Caco-2 (cell line): ENCODE measurements around the gene PPP1R7. TPM values are rescaled to one million over a fixed set of nuclear protein-coding genes. Genes with fewer than 3 reads are reported as not detected.

ENCODE experiments used
- BruUV-seq: library from RNA; stranded (reverse); fragments of 400-500 nt; replicated peaks from 2 replicates; lab custom pipeline; 2021; lab: Mats Ljungman, UMichigan
- CTCF ChIA-PET: fragments of 300-600 bp; sonication (Branson Sonifier 250); formaldehyde crosslinking; loops from one replicate; lab custom pipeline; 2022; ENCODE audit warnings: antibody characterized with exemption; lab: Charles Lee
- POLR2A ChIA-PET: fragments of 300-600 bp; sonication (Branson Sonifier 250); formaldehyde crosslinking; loops from one replicate; lab custom pipeline; 2022; ENCODE audit warnings: antibody characterized with exemption; lab: Charles Lee
- DNase-seq, 2 experiments: peaks; one replicate each; pipeline versions ENCODE4 v3.0.0 to v3.0.0-alpha.2; 2020 to 2022
- H3K27me3 ChIP-seq: replicated peaks from 2 replicates; pipeline ENCODE4 v1.6.0; 2011; ENCODE audit warnings: low read length; ENCODE audit not compliant: control insufficient read depth, insufficient read depth
- H3K36me3 ChIP-seq: 2 replicates; pipeline ENCODE4 v1.5.1; 2011; ENCODE audit warnings: low read length; ENCODE audit not compliant: control insufficient read depth, insufficient read depth
- H3K4me1 ChIP-seq: fragments of 250-450 bp; sonication (Bioruptor Pico); 2 replicates; pipeline ENCODE4 v1.5.1; 2020; ENCODE audit warnings: mild to moderate bottlenecking
- H3K4me3 ChIP-seq: 2 replicates; pipeline ENCODE4 v1.5.1; 2011; ENCODE audit warnings: low read depth, mild to moderate bottlenecking, control low read depth, low read length
- H3K9me3 ChIP-seq: fragments of 250-450 bp; sonication (Bioruptor Pico); 2 replicates; pipeline ENCODE4 v1.5.1; 2020; ENCODE audit warnings: mild to moderate bottlenecking, moderate library complexity
- H3K27ac Mint-ChIP-seq: one replicate; pipeline ENCODE4 v1.8.0; 2022; ENCODE audit warnings: mixed read lengths; ENCODE audit not compliant: unreplicated experiment
- H3K27me3 Mint-ChIP-seq: one replicate; pipeline ENCODE4 v1.8.0; 2022; ENCODE audit warnings: mixed read lengths; ENCODE audit not compliant: insufficient read depth, unreplicated experiment
- H3K36me3 Mint-ChIP-seq: one replicate; pipeline ENCODE4 v1.8.0; 2022; ENCODE audit warnings: mild to moderate bottlenecking, mixed read lengths; ENCODE audit not compliant: insufficient read depth, unreplicated experiment
- H3K4me1 Mint-ChIP-seq: one replicate; pipeline ENCODE4 v1.8.0; 2022; ENCODE audit warnings: low read depth, mixed read lengths; ENCODE audit not compliant: unreplicated experiment
- H3K4me3 Mint-ChIP-seq: one replicate; pipeline ENCODE4 v1.8.0; 2022; ENCODE audit warnings: mild to moderate bottlenecking, moderate library complexity, mixed read lengths; ENCODE audit not compliant: unreplicated experiment
- H3K9me3 Mint-ChIP-seq: one replicate; pipeline ENCODE4 v1.8.0; 2022; ENCODE audit warnings: mixed read lengths; ENCODE audit not compliant: unreplicated experiment
- CTCF ChIP-seq, 2 experiments: fragments of 200-600 bp in 1 of 2; IDR thresholded peaks; 1 replicate in 1 of 2; 2 replicates in 1 of 2; pipeline versions ENCODE4 v1.5.1 to v1.8.0; 2011 to 2022; ENCODE audit warnings: antibody characterized with exemption in 1 of 2, control low read depth in 1 of 2, inconsistent platforms in 1 of 2, low read depth in 1 of 2, low read length in 1 of 2, mild to moderate bottlenecking in 1 of 2, moderate library complexity in 1 of 2; ENCODE audit not compliant: insufficient read depth in 1 of 2, severe bottlenecking in 1 of 2, unreplicated experiment in 1 of 2
- intact Hi-C: fragments of 100-400 bp; cut with micrococcal nuclease; formaldehyde crosslinking; loops from one replicate; pipeline ENCODE4 v1.10.0; 2022; ENCODE audit not compliant: unreplicated experiment
- total RNA-seq: library from RNA; stranded (reverse); gene quantifications from 2 replicates; pipeline ENCODE4 v1.2.3, GENCODE V29; 2022

Gene PPP1R7
- total RNA-seq, 1 experiment from 2014 or later, result 32.5 TPM

- peak overlapping the region; percentile 84 for H3K4me3 Mint-ChIP-seq
- H3K9me3 ChIP-seq, result no peaks in the 10 kb centered on the region
- POLR2A ChIA-PET, result interaction anchor here (0.5 to 1.0 kb wide), 4 partner anchors 47 to 548 kb away, joined by 3 to 5 read pairs (median 3); partner anchors contain the start of gene MTERF4
- H3K4me1 ChIP-seq, result 0 out of 2 replicates have a peak, but pooled peaks cover 3% of the 10 kb centered on the region
- no peaks in the 10 kb centered on the region for H3K27me3 ChIP-seq
- no peaks in the 10 kb centered on the region for H3K27me3 Mint-ChIP-seq
- BruUV-seq, result no TSS peak
- TF ChIP-seq CTCF (IDR thresholded peaks at IDR 0.05; ENCODE audit: insufficient read depth in 1 of 2, low read depth in 1 of 2, low read length in 1 of 2, severe bottlenecking in 1 of 2, unreplicated experiment in 1 of 2), result no peak
- no peak for DNase-seq
- peaks cover 16% of the 10 kb centered on the region for H3K4me1 Mint-ChIP-seq
- H3K36me3 Mint-ChIP-seq, result peaks cover 8% of the 10 kb centered on the region
- H3K9me3 Mint-ChIP-seq, result no peaks in the 10 kb centered on the region
- no peaks in the 10 kb centered on the region for H3K36me3 ChIP-seq
- CTCF ChIA-PET, result interaction anchor here (0.9 kb wide), 1 partner anchor 247 kb away, joined by 3 read pairs; no protein-coding TSS in a partner anchor
- H3K27ac Mint-ChIP-seq, result peak overlapping the region; percentile 87
- intact Hi-C loops, result loop anchor here (5.0 kb wide), 1 partner anchor 68 kb away; no protein-coding TSS in a partner anchor
- H3K4me3 ChIP-seq, result peak overlapping the region; percentile 53
Observed at GRCh38 chr2:241149675-241149924, 667 bp upstream of the PPP1R7 start.

GRCh38 chr2:241150660-241151530, 628 bp downstream of the PPP1R7 start:
- H3K4me3 Mint-ChIP-seq, result peak overlapping the region; percentile 84
- TF ChIP-seq CTCF (IDR thresholded peaks at IDR 0.05; ENCODE audit: insufficient read depth in 1 of 2, low read depth in 1 of 2, low read length in 1 of 2, severe bottlenecking in 1 of 2, unreplicated experiment in 1 of 2), result no peak
- Histone ChIP-seq H3K4me1 (0 out of 2 replicates have a peak, but pooled peaks cover 3% of the 10 kb centered on the region), H3K27me3 (no peaks in the 10 kb centered on the region), H3K36me3 (no peaks in the 10 kb centered on the region), H3K9me3 (no peaks in the 10 kb centered on the region), H3K4me3 (peak overlapping the region; percentile 53)
- ChIA-PET CTCF (no interaction called here), POLR2A (interaction anchor here (0.6 to 0.7 kb wide), 2 partner anchors 24 to 161 kb away, joined by 3 to 7 read pairs; no protein-coding TSS in a partner anchor)
- DNase-seq, result no peak
- intact Hi-C loops, result no loop called here
- H3K36me3 Mint-ChIP-seq, result peaks cover 8% of the 10 kb centered on the region
- H3K27me3 Mint-ChIP-seq, result no peaks in the 10 kb centered on the region
- peak overlapping the region; percentile 87 for H3K27ac Mint-ChIP-seq
- H3K9me3 Mint-ChIP-seq, result no peaks in the 10 kb centered on the region
- TSS peak; percentile 26 for BruUV-seq
- peaks cover 16% of the 10 kb centered on the region for H3K4me1 Mint-ChIP-seq

GRCh38 chr2:241151934-241152660, 1.8 kb downstream of the PPP1R7 start:
- ChIA-PET POLR2A (no interaction called here), CTCF (no interaction called here)
- Mint-ChIP-seq H3K9me3 (no peaks in the 10 kb centered on the region), H3K27ac (no peak overlapping the region), H3K4me3 (peak overlapping the region; percentile 84), H3K27me3 (no peaks in the 10 kb centered on the region), H3K4me1 (peaks cover 16% of the 10 kb centered on the region), H3K36me3 (peaks cover 8% of the 10 kb centered on the region)
- Histone ChIP-seq H3K4me3 (no peak overlapping the region), H3K4me1 (0 out of 2 replicates have a peak, but pooled peaks cover 3% of the 10 kb centered on the region), H3K36me3 (no peaks in the 10 kb centered on the region), H3K27me3 (no peaks in the 10 kb centered on the region), H3K9me3 (no peaks in the 10 kb centered on the region)
- TF ChIP-seq CTCF (IDR thresholded peaks at IDR 0.05; ENCODE audit: insufficient read depth in 1 of 2, low read depth in 1 of 2, low read length in 1 of 2, severe bottlenecking in 1 of 2, unreplicated experiment in 1 of 2), result no peak
- no TSS peak for BruUV-seq
- intact Hi-C loops, result no loop called here
- DNase-seq, result no peak
